Fibroblast of peridontal ligament (primary cell): ENCODE measurements around the gene ZNF215.
"Not testable (repeated sequence)": the region's sequence is repeated elsewhere in the genome, so short reads cannot be mapped to it uniquely, and the experiment has no call there.

Source experiments
- DNase-seq: peaks from one replicate; pipeline ENCODE4 v3.0.0-alpha.2; 2010; ENCODE audit errors: extremely low read depth

ZNF215 gene

GRCh38 chr11:6941970-6942369 is 15.7 kb downstream of the ZNF215 start:
- DNase-seq: no peak

- DNase-seq: peak; percentile 57
These were observed 16.9 kb downstream of the ZNF215 start for GRCh38 chr11:6943131-6943530.

- DNase-seq: not testable (repeated sequence)
These were observed 28.0 kb downstream of the ZNF215 start for GRCh38 chr11:6954248-6954647.

- DNase-seq: peak; percentile 9
These were observed 35.9 kb downstream of the ZNF215 start for GRCh38 chr11:6962141-6962540.

- peak; percentile 58 for DNase-seq
These were observed 36.4 kb downstream of the ZNF215 start for GRCh38 chr11:6962673-6963072.

GRCh38 chr11:6968816-6969215 is 42.6 kb downstream of the ZNF215 start:
- peak; percentile 57 for DNase-seq

GRCh38 chr11:6969854-6970253 is 43.6 kb downstream of the ZNF215 start:
- peak; percentile 41 for DNase-seq

GRCh38 chr11:6979365-6979764 is 53.1 kb downstream of the ZNF215 start:
- DNase-seq: peak; percentile 47

- no peak for DNase-seq
These were observed 60.3 kb downstream of the ZNF215 start for GRCh38 chr11:6986487-6986886.

GRCh38 chr11:6988506-6988905 is 62.3 kb downstream of the ZNF215 start:
- peak; percentile 39 for DNase-seq

GRCh38 chr11:6991227-6991626 is 65.0 kb downstream of the ZNF215 start:
- DNase-seq: no peak

GRCh38 chr11:6992026-6992425 is 65.8 kb downstream of the ZNF215 start:
- DNase-seq: peak; percentile 65

GRCh38 chr11:6992457-6993417 is 66.5 kb downstream of the ZNF215 start:
- peak; percentile 92 for DNase-seq

- no peak for DNase-seq
These were observed 69.5 kb downstream of the ZNF215 start for GRCh38 chr11:6995703-6996102.

- peak; percentile 25 for DNase-seq
These were observed 78.3 kb downstream of the ZNF215 start for GRCh38 chr11:7004482-7004881.
